GM19468 (cell line): ENCODE data around the gene PRAMEF1.
"Not testable (repeated sequence)": the region's sequence is repeated elsewhere in the genome, so short reads cannot be mapped to it uniquely, and the experiment has no call there.

Experiments
- ATAC-seq: cut with Tn5 transposase; IDR thresholded peaks from one replicate; pipeline ENCODE4 v1.9.1; 2021; ENCODE audit warnings: mild to moderate bottlenecking, moderate library complexity, moderate number of reproducible peaks; ENCODE audit not compliant: unreplicated experiment; ENCODE audit errors: extremely low read depth

The PRAMEF1 gene

DNA sequence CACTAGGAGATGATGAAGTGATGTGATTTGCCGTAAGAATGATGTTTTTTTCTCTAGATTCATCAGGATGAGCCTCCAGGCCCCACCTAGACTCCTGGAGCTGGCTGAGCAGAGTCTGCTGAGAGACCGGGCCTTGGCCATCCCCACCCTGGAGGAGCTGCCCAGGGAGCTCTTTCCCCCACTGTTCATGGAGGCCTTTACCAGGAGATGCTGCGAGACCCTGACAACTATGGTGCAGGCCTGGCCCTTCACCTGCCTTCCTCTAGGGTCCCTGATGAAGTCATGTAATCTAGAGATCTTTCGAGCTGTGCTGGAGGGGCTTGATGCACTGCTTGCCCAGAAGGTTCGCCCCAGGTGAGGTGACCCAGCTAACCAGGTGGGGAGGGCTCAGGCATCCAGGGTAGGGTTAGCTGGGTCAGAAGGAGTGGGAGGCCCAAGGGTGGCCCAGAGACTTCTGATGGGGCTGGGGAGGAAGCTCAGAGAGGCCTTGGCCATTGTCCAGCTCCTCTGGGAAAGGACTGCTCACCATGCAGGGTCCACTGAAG, 16.3 kb upstream of the PRAMEF1 start:
- no peak for ATAC-seq

GRCh38 chr1:12775443-12775842, 15.8 kb upstream of the PRAMEF1 start:
- no peak for ATAC-seq

DNA sequence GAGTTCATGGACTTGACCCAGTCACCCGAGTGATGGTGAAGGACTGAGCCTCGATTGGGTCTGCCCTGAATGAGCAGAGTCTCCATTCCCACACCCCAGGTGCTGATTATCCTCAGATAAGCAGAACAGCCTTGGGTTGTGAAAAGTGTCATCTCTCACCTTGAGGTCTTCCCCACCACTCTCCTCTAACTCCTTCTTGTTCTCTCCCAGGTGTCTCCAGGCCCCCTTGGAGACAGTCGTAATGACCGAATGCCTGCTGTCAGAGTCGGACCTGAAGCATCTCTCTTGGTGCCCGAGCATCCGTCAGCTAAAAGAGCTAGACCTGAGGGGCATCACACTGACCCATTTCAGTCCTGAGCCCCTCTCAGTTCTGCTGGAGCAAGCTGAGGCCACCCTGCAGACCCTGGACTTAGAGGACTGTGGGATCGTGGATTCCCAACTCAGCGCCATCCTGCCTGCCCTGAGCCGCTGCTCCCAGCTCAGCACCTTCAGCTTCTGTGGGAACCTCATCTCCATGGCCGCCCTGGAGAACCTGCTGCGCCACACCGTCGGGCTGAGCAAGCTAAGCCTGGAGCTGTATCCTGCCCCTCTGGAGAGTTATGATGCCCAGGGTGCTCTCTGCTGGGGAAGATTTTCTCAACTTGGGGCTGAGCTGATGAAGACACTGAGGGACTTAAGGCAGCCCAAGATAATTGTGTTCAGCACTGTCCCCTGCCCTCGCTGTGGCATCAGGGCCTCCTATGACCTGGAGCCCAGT, 14.2 kb upstream of the PRAMEF1 start:
- ATAC-seq = no peak

DNA sequence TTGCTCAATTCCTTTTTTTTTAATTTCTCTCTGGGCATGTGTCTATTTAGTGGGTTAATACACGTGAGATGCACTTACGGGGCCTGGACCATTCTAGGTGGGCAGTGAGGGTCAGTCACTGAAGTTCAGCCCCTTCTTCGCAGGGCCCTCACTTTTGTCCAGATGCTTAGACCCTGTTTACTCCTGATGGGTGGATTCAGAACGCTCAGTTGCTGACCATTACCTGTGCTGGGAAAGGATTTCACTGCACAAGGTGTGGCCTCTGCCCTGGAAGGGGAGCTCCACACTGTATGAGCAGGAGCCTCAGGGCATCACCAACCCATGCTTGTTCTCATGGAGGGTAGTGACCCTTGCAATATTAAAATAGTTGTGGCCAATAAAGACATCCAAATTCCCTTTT, 13.1 kb upstream of the PRAMEF1 start:
- no peak for ATAC-seq

- no peak for ATAC-seq
Measured at GRCh38 chr1:12778907-12779306, 12.3 kb upstream of the PRAMEF1 start.

DNA sequence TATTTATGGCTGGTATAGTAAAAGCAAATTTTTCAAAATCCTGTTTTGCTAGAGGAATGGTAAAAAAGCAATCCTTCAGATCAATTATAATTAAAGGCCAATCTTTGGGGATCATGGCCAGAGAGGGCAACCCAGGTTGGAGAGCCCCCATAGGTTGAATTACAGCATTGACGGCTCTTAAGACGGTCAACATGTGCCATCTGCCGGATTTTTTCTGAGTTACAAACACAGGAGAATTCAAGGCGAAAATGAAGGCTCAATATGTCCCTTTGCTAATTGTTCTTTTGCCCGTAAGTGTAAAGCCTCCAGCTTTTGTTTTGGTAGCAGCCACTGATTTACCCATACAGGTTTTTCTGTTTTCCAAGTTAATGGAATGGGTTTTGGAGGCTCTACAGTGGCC, 9.7 kb upstream of the PRAMEF1 start:
- not testable (repeated sequence) for ATAC-seq

DNA sequence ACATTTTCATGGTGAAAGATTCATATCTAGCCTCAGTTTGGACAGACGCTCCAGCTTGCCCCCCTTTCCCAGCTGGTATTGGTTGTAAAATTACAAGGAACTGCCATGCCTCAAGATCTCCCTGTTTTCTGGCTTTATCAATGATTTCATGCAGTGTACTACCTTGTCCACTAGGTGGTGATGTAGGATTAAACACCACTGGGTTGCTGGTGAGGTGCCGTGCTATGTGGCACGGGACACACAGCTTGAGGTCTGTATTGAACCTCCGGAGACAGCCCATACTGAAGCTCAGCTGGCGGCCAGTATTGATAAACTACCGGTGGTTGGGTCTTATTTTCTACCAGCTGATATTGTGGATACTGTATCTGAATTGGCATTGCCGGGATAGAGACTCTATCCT, 7.4 kb upstream of the PRAMEF1 start:
- ATAC-seq = not testable (repeated sequence)

DNA sequence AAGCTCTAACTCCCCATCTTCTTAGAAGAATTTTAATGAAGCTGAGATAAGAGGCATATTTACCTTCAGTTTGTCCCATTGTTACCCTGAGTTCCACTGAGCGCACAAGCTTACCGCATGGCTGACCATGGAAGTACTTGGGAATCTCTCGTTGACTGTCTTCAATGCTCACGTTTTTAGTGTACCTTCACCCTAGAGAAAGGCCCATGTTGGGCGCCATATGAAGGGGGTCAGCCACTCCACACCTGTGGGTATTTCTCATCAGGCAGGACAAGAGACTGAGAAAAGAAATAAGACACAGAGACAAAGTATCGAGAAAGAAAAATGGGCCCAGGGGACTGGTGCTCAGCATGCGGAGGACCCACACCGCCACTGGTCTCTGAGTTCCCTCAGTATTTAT, 6.5 kb upstream of the PRAMEF1 start:
- ATAC-seq = not testable (repeated sequence)

GRCh38 chr1:12798911-12799310, 7.7 kb downstream of the PRAMEF1 start:
- no peak for ATAC-seq

DNA sequence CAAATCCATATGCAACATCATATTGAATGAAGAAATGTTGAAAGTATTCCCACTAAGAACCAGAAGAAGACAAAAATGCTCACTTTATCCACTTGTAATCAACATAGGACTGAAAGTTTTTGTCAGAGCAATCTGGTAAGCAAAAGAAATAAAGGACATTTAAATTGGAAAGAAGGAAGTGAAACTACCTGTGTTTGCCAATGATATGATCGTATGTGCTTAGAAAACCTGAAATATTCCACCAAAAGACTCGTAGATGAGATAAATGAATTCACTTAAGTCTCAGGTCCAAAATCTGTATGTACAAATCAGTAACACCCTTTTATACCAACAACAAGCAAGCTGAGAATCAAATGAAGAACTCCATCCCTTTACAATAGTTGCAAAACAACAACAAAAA, 8.5 kb downstream of the PRAMEF1 start:
- ATAC-seq = no peak

DNA sequence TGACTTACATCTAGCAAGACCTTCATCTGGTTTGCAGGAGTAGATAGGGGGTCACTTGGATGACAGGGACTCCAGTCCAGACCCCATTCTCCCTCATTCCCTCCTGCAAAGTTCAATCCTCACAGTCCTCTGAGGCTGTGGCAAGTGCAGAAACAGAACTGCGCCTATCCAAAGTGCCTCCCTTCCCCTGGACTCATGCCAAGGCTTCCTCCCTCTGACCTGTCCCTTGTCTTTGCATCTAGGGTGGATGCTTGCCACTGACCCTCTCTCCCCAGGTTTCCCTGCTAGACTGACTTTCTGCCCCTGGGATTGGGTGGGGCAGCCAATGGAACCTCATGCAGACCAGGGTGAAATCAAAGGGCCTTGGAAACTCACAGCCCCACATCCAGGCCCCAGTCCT, 18.7 kb downstream of the PRAMEF1 start:
- no peak for ATAC-seq

GRCh38 chr1:12810691-12811408, 19.7 kb downstream of the PRAMEF1 start:
- no peak for ATAC-seq

GRCh38 chr1:12811409-12811784, 20.2 kb downstream of the PRAMEF1 start:
- no peak for ATAC-seq

GRCh38 chr1:12819061-12819460, 27.9 kb downstream of the PRAMEF1 start:
- ATAC-seq = not testable (repeated sequence)

DNA sequence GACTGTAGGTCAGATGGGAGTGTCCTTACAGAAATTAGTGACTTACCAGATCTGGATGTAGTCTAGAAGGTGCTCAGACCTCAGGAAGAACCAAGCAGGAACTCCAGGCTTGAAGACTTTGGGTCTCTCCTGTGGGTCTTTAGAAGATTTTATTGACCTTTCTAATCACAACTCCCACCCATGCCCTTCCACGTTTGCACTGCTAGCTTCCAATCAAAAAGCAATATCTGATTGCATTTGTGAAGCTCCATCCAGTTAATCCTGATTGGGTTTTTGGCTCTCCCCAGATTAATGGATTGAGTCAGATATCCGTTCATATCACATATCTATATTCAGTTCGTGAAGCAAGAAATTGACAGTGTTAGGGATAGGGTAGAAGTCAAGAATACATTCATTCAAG, 40.1 kb downstream of the PRAMEF1 start, which contains the start of gene PRAMEF11:
Gene PRAMEF11 (minus strand): TSS at position 101 of the 400 bp plus-strand sequence. CDS start 2,621 bp downstream, outside the sequence.
- not testable (repeated sequence) for ATAC-seq

DNA sequence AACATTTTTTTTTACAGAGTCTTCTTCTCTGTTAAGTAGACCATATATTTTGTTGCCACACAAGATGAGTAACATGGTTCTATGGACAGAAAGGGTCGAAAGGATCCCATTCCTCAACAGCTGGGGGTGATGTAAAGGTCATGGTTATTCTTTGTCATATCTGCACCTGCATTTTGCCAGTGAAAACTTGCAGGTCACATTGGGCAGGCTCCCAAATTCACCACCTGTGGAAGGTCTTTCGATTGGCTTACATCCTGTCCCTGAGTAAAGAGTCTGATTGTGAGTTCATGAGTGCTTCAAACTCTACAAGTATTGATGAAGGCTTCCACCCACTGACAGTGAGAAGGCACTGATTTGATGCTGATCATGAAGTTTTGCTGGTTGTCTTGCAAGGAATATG, 42.1 kb downstream of the PRAMEF1 start:
- not testable (repeated sequence) for ATAC-seq
